Breast epithelium (tissue), 3 donors: Measurements from ENCODE around the gene ZNF217.

Experiments used
- POLR2A ChIP-seq: fragments of 450-650 bp; IDR thresholded peaks from one replicate; pipeline ENCODE4 v1.6.1; 2016; ENCODE audit warnings: antibody characterized with exemption, mild to moderate bottlenecking, moderate library complexity
- TF ChIP-seq, protein P1 (sequence below), 3 donors: fragments of 450-650 bp; IDR thresholded peaks; one replicate each; pipeline ENCODE4 v1.5.1; 2016 to 2017; ENCODE audit warnings: antibody characterized with exemption in 3 of 3, mild to moderate bottlenecking in 3 of 3, moderate library complexity in 3 of 3

DNA sequence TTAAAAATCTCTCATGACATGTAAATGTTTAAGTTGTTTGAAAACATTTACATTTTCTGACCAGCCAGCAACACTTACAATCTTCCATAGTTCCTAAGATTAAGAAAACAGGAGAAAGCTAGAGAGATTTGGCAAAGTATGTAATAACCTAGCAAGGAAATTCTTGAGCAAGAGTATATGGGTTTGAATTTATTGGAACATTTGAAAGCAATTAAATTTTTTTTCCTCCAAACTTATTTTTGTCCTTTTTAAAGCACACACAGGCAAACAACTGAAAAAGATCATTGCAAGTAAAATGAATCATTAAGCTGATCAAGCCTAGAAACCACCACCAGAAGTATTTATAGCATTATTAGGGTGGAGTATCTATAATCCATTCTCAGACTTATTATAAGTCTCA is 20.1 kb upstream of the ZNF217 start:
- TF ChIP-seq, protein P1, sequence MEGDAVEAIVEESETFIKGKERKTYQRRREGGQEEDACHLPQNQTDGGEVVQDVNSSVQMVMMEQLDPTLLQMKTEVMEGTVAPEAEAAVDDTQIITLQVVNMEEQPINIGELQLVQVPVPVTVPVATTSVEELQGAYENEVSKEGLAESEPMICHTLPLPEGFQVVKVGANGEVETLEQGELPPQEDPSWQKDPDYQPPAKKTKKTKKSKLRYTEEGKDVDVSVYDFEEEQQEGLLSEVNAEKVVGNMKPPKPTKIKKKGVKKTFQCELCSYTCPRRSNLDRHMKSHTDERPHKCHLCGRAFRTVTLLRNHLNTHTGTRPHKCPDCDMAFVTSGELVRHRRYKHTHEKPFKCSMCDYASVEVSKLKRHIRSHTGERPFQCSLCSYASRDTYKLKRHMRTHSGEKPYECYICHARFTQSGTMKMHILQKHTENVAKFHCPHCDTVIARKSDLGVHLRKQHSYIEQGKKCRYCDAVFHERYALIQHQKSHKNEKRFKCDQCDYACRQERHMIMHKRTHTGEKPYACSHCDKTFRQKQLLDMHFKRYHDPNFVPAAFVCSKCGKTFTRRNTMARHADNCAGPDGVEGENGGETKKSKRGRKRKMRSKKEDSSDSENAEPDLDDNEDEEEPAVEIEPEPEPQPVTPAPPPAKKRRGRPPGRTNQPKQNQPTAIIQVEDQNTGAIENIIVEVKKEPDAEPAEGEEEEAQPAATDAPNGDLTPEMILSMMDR (IDR thresholded peaks at IDR 0.05): no peak
- no peak for TF ChIP-seq POLR2A
